Neural cell (in vitro differentiated cells): ENCODE data around the gene PPM1H. TPM values are rescaled to one million over a fixed set of nuclear protein-coding genes. Genes with fewer than 3 reads are reported as not detected.

Experiments
- H2AFZ ChIP-seq: fragments of 200-600, 300-800 bp; sonication (generic), shearing (Covaris generic); 2 replicates; pipeline ENCODE4 v1.6.0; 2014; ENCODE audit warnings: low read depth, mild to moderate bottlenecking, antibody characterized with exemption, low read length, moderate library complexity
- H3F3A ChIP-seq: fragments of 200-600 bp; shearing (Covaris generic); 2 replicates; pipeline ENCODE4 v1.6.1; 2016; ENCODE audit warnings: mild to moderate bottlenecking, moderate library complexity, mixed read lengths, antibody characterized with exemption, low read length; ENCODE audit not compliant: insufficient read depth, poor library complexity, severe bottlenecking
- H3K27ac ChIP-seq: fragments of 200-600, 300-800 bp; sonication (generic), shearing (Covaris generic); 2 replicates; pipeline ENCODE4 v1.5.1; 2014; ENCODE audit warnings: mild to moderate bottlenecking, low read length, moderate library complexity
- H3K27me3 ChIP-seq: fragments of 300-800, 200-600 bp; sonication (generic), shearing (Covaris generic); 2 replicates; pipeline ENCODE4 v1.6.0; 2014; ENCODE audit warnings: mild to moderate bottlenecking, low read depth, low read length, moderate library complexity; ENCODE audit not compliant: insufficient read depth
- H3K36me3 ChIP-seq: fragments of 300-800, 200-600 bp; sonication (generic), shearing (Covaris generic); 2 replicates; pipeline ENCODE4 v1.5.1; 2014; ENCODE audit warnings: mild to moderate bottlenecking, antibody characterized with exemption, low read length, moderate library complexity; ENCODE audit not compliant: insufficient read depth
- H3K4me2 ChIP-seq: fragments of 300-800, 200-600 bp; sonication (generic), shearing (Covaris generic); 2 replicates; pipeline ENCODE4 v1.6.0; 2014; ENCODE audit warnings: mild to moderate bottlenecking, low read length
- H3K4me3 ChIP-seq: fragments of 300-800, 200-600 bp; sonication (generic), shearing (Covaris generic); 2 replicates; pipeline ENCODE4 v1.5.1; 2014; ENCODE audit warnings: mild to moderate bottlenecking, low read length, moderate library complexity
- H3K79me2 ChIP-seq: fragments of 200-600 bp; shearing (Covaris generic); replicated peaks from 2 replicates; pipeline ENCODE4 v1.6.0; 2014; ENCODE audit warnings: mild to moderate bottlenecking, low read length, moderate library complexity; ENCODE audit not compliant: insufficient read depth
- H3K9ac ChIP-seq: fragments of 300-800, 200-600 bp; sonication (generic), shearing (Covaris generic); 2 replicates; pipeline ENCODE4 v1.6.1; 2016; ENCODE audit warnings: mild to moderate bottlenecking, low read length, mixed read lengths
- H3K9me2 ChIP-seq: fragments of 200-600 bp; shearing (Covaris generic); 2 replicates; pipeline ENCODE4 v1.6.1; 2016; ENCODE audit warnings: mild to moderate bottlenecking, low read length, mixed read lengths; ENCODE audit not compliant: insufficient read depth
- H3K9me3 ChIP-seq: fragments of 200-600, 300-800 bp; sonication (generic), shearing (Covaris generic); 2 replicates; pipeline ENCODE4 v1.6.1; 2016; ENCODE audit warnings: mild to moderate bottlenecking, mixed run types, low read length, moderate library complexity, mixed read lengths
- H4K20me1 ChIP-seq: fragments of 200-600 bp; shearing (Covaris generic); 2 replicates; pipeline ENCODE4 v1.6.1; 2016; ENCODE audit warnings: mild to moderate bottlenecking, mixed run types; ENCODE audit not compliant: insufficient read depth
- CTCF ChIP-seq: fragments of 450-650 bp; IDR thresholded peaks from 2 replicates; pipeline ENCODE4 v1.5.1; 2014; ENCODE audit warnings: antibody characterized with exemption, mild to moderate bottlenecking, moderate library complexity; ENCODE audit not compliant: poor library complexity, severe bottlenecking
- EP300 ChIP-seq: fragments of 450-650 bp; conservative IDR thresholded peaks from 2 replicates; pipeline ENCODE4 v1.6.1; 2014; ENCODE audit warnings: antibody characterized with exemption, mild to moderate bottlenecking, moderate library complexity; ENCODE audit not compliant: poor library complexity, severe bottlenecking
- EZH2 ChIP-seq: fragments of 200-600, 300-800 bp; shearing (Covaris generic), sonication (generic); IDR thresholded peaks from 2 replicates; pipeline ENCODE4 v1.6.1; 2014; ENCODE audit warnings: antibody characterized with exemption, low read length, borderline replicate concordance, mild to moderate bottlenecking; ENCODE audit not compliant: insufficient read depth, poor library complexity, severe bottlenecking
- MXI1 ChIP-seq: fragments of 450-650 bp; conservative IDR thresholded peaks from 2 replicates; pipeline ENCODE4 v1.6.1; 2014; ENCODE audit warnings: antibody characterized with exemption, mild to moderate bottlenecking; ENCODE audit not compliant: poor library complexity, severe bottlenecking
- POLR2AphosphoS5 ChIP-seq: IDR thresholded peaks from 2 replicates; pipeline ENCODE4 v1.6.1; 2012
- RAD21 ChIP-seq: fragments of 450-650 bp; conservative IDR thresholded peaks from 2 replicates; pipeline ENCODE4 v1.6.1; 2014; ENCODE audit warnings: antibody characterized with exemption, mild to moderate bottlenecking, moderate library complexity
- REST ChIP-seq: IDR thresholded peaks from 2 replicates; pipeline ENCODE4 v1.6.1; 2012; ENCODE audit warnings: borderline replicate concordance
- SMC3 ChIP-seq: fragments of 450-650 bp; conservative IDR thresholded peaks from 2 replicates; pipeline ENCODE4 v1.6.1; 2014; ENCODE audit warnings: antibody characterized with exemption, mild to moderate bottlenecking, moderate library complexity; ENCODE audit not compliant: poor library complexity
- TAF1 ChIP-seq: IDR thresholded peaks from 2 replicates; pipeline ENCODE4 v1.6.1; 2012; ENCODE audit warnings: low read depth
- polyA plus RNA-seq: library from polyadenylated mRNA; depleted of rRNA; stranded (reverse); fragments of >200 nt; gene quantifications from 2 replicates; pipeline ENCODE4 v1.2.3, GENCODE V29; 2014

Gene PPM1H
- polyA plus RNA-seq, 1 donor from 2014 or later, result 3.9 TPM

GRCh38 chr12:62689042-62689839, 245.7 kb downstream of the PPM1H start:
- Histone ChIP-seq H3K27ac (no peak overlapping the region), H2AFZ (no peak overlapping the region)

GRCh38 chr12:62686938-62687337, 248.0 kb downstream of the PPM1H start:
- Histone ChIP-seq H3K79me2 (no peaks in the 10 kb centered on the region), H3K27ac (no peak overlapping the region), H4K20me1 (no peaks in the 10 kb centered on the region), H3K4me3 (no peak overlapping the region), H3K27me3 (no peaks in the 10 kb centered on the region), H3K9me2 (no peaks in the 10 kb centered on the region), H3K4me2 (no peak overlapping the region), H3F3A (no peaks in the 10 kb centered on the region), H3K9ac (no peak overlapping the region), H2AFZ (no peak overlapping the region), H3K36me3 (no peaks in the 10 kb centered on the region), H3K9me3 (no peaks in the 10 kb centered on the region)
- no peak for TF ChIP-seq MXI1
- no peak for TF ChIP-seq EZH2
- no peak for TF ChIP-seq RAD21
- no peak for TF ChIP-seq EP300
- TF ChIP-seq POLR2AphosphoS5, result no peak
- TF ChIP-seq SMC3, result no peak
- no peak for TF ChIP-seq TAF1
- TF ChIP-seq CTCF, result no peak

More at GRCh38 chr12:62689042-62689839, 245.7 kb downstream of the PPM1H start:
- Histone ChIP-seq H3K27me3 (no peaks in the 10 kb centered on the region), H4K20me1 (no peaks in the 10 kb centered on the region), H3K36me3 (no peaks in the 10 kb centered on the region), H3K4me3 (no peak overlapping the region), H3K9ac (no peak overlapping the region), H3K9me2 (no peaks in the 10 kb centered on the region), H3F3A (no peaks in the 10 kb centered on the region), H3K9me3 (no peaks in the 10 kb centered on the region), H3K4me2 (no peak overlapping the region), H3K79me2 (no peaks in the 10 kb centered on the region)
- TF ChIP-seq EZH2 (no peak), REST (no peak), RAD21 (no peak), POLR2AphosphoS5 (no peak), CTCF (no peak), EP300 (no peak), MXI1 (no peak), TAF1 (no peak), SMC3 (no peak)
